Hepatocyte (in vitro differentiated cells): ENCODE results near the gene EOLA2. TPM values are rescaled to one million over a fixed set of nuclear protein-coding genes. Genes with fewer than 3 reads are reported as not detected.
"Not testable (repeated sequence)": the region's sequence is repeated elsewhere in the genome, so short reads cannot be mapped to it uniquely, and the experiment has no call there.

ENCODE experiments used
- DNase-seq: peaks from one replicate; pipeline ENCODE4 v3.0.0-alpha.2; 2016; ENCODE audit warnings: low spot score
- H2AFZ ChIP-seq: fragments of 200-600 bp; sonication (generic); 2 replicates; pipeline ENCODE4 v1.6.0; 2016; ENCODE audit warnings: antibody characterized with exemption, mild to moderate bottlenecking
- H3K27ac ChIP-seq: fragments of 200-600 bp; sonication (generic); 2 replicates; pipeline ENCODE4 v1.5.1; 2016; ENCODE audit warnings: mild to moderate bottlenecking
- H3K27me3 ChIP-seq: fragments of 200-600 bp; sonication (generic); 2 replicates; pipeline ENCODE4 v1.6.1; 2016
- H3K36me3 ChIP-seq: fragments of 200-600 bp; sonication (generic); replicated peaks from 2 replicates; pipeline ENCODE4 v1.5.1; 2016; ENCODE audit warnings: low read depth; ENCODE audit not compliant: insufficient read depth
- H3K4me1 ChIP-seq: fragments of 200-600 bp; sonication (generic); 2 replicates; pipeline ENCODE4 v1.5.1; 2016; ENCODE audit warnings: mild to moderate bottlenecking, moderate library complexity; ENCODE audit not compliant: insufficient read depth
- H3K4me2 ChIP-seq: fragments of 200-600 bp; sonication (generic); 2 replicates; pipeline ENCODE4 v1.6.0; 2016
- H3K4me3 ChIP-seq: fragments of 200-600 bp; sonication (generic); 2 replicates; pipeline ENCODE4 v1.5.1; 2016; ENCODE audit warnings: mild to moderate bottlenecking
- H3K79me2 ChIP-seq: fragments of 200-600 bp; sonication (generic); 2 replicates; pipeline ENCODE4 v1.6.0; 2017; ENCODE audit warnings: mild to moderate bottlenecking
- H3K9me2 ChIP-seq: fragments of 200-600 bp; sonication (generic); replicated peaks from 2 replicates; pipeline ENCODE4 v1.6.0; 2017; ENCODE audit warnings: mild to moderate bottlenecking; ENCODE audit not compliant: insufficient read depth
- H3K9me3 ChIP-seq: fragments of 200-600 bp; sonication (generic); 2 replicates; pipeline ENCODE4 v1.5.1; 2016; ENCODE audit warnings: low read depth, mild to moderate bottlenecking
- H4K20me1 ChIP-seq: fragments of 200-600 bp; sonication (generic); 2 replicates; pipeline ENCODE4 v1.6.0; 2016; ENCODE audit warnings: mild to moderate bottlenecking; ENCODE audit not compliant: insufficient read depth, poor library complexity, severe bottlenecking
- CTCF ChIP-seq: fragments of 200-600 bp; sonication (generic); IDR thresholded peaks from 2 replicates; pipeline ENCODE4 v1.5.1; 2016; ENCODE audit warnings: antibody characterized with exemption, mild to moderate bottlenecking; ENCODE audit not compliant: poor library complexity
- EZH2 ChIP-seq: fragments of 200-600 bp; sonication (generic); IDR thresholded peaks from 2 replicates; pipeline ENCODE4 v1.6.1; 2016; ENCODE audit warnings: antibody characterized with exemption, mild to moderate bottlenecking, borderline replicate concordance
- EZH2phosphoT487 ChIP-seq: fragments of 200-600 bp; sonication (generic); IDR thresholded peaks from one replicate; pipeline ENCODE4 v1.6.1; 2018; ENCODE audit warnings: antibody characterized with exemption, mild to moderate bottlenecking, low read depth, moderate library complexity; ENCODE audit not compliant: unreplicated experiment, severe bottlenecking
- WGBS: methylation state at CpG from one replicate; pipeline ENCODE4 v1.1.6; 2016; ENCODE audit warnings: low lambda C conversion rate; ENCODE audit errors: missing lambda C conversion rate; 5-methylcytosine and 5-hydroxymethylcytosine counted together
- polyA plus RNA-seq: library from polyadenylated mRNA; unstranded; fragments of >200 nt; fragmentation: Nextera tagmentation; extraction: Ambion mirVana; gene quantifications from 2 replicates; pipeline ENCODE4 v1.2.1, GENCODE V29; 2016
- total RNA-seq: library from RNA; depleted of rRNA; stranded (reverse); fragments of >200 nt; gene quantifications from 2 replicates; pipeline ENCODE4 v1.2.3, GENCODE V29; 2014

EOLA2 gene
- total and polyA plus RNA-seq, 2 experiments from 2014 or later: 15.9 to 40.3 TPM

- H3K4me3 ChIP-seq, H2AFZ ChIP-seq, H3K4me2 ChIP-seq, DNase-seq, H3K9me3 ChIP-seq, H3K9me2 ChIP-seq, H3K79me2 ChIP-seq, H3K36me3 ChIP-seq, H4K20me1 ChIP-seq, H3K27ac ChIP-seq, H3K27me3 ChIP-seq, H3K4me1 ChIP-seq: not testable (repeated sequence)
- WGBS: 78% methylated on average over 11 of the region's 11 CpGs
Measured at GRCh38 chrX:149945087-149945670, 6.9 kb upstream of the EOLA2 start.

GRCh38 chrX:149940674-149941024, 2.4 kb upstream of the EOLA2 start:
- H3K9me2 ChIP-seq, DNase-seq, H3K9me3 ChIP-seq, H3K4me3 ChIP-seq, H3K4me1 ChIP-seq, H4K20me1 ChIP-seq, H2AFZ ChIP-seq, H3K36me3 ChIP-seq, H3K79me2 ChIP-seq, H3K27ac ChIP-seq, H3K27me3 ChIP-seq: not testable (repeated sequence)
- peak overlapping the region; percentile 73 for H3K4me2 ChIP-seq
- 42% methylated on average over 9 of the region's 11 CpGs for WGBS
- TF ChIP-seq CTCF: peak; percentile 40

GRCh38 chrX:149939905-149940673, 1.8 kb upstream of the EOLA2 start:
- H3K27me3 ChIP-seq: no peaks in the 10 kb centered on the region
- H3K4me1 ChIP-seq: no peaks in the 10 kb centered on the region
- no peak overlapping the region for H2AFZ ChIP-seq
- H3K27ac ChIP-seq: peak overlapping the region; percentile 99
- H3K9me3 ChIP-seq: no peaks in the 10 kb centered on the region
- peak overlapping the region; percentile 41 for H3K4me3 ChIP-seq
- peaks cover 7% of the 10 kb centered on the region for H3K79me2 ChIP-seq
- no peaks in the 10 kb centered on the region for H3K9me2 ChIP-seq
- no peaks in the 10 kb centered on the region for H3K36me3 ChIP-seq
- peak; percentile 94 for DNase-seq
- H4K20me1 ChIP-seq: no peaks in the 10 kb centered on the region
- TF ChIP-seq CTCF (no peak), EZH2 (no peak)
- peak overlapping the region; percentile 65 for H3K4me2 ChIP-seq
- WGBS: 51% methylated on average over 15 of the region's 27 CpGs

GRCh38 chrX:149939655-149939904, 1.3 kb upstream of the EOLA2 start:
- TF ChIP-seq EZH2phosphoT487 (no peak), EZH2 (no peak), CTCF (no peak)
- H3K9me3 ChIP-seq: no peaks in the 10 kb centered on the region
- WGBS: 60% methylated on average over 1 of the region's 17 CpGs
- H3K9me2 ChIP-seq: no peaks in the 10 kb centered on the region
- no peak for DNase-seq
- H3K79me2 ChIP-seq: peaks cover 7% of the 10 kb centered on the region
- peak overlapping the region; percentile 65 for H3K4me2 ChIP-seq
- H4K20me1 ChIP-seq: no peaks in the 10 kb centered on the region
- no peaks in the 10 kb centered on the region for H3K27me3 ChIP-seq
- peak overlapping the region; percentile 99 for H3K27ac ChIP-seq
- H3K4me3 ChIP-seq: peak overlapping the region; percentile 41
- H3K36me3 ChIP-seq: no peaks in the 10 kb centered on the region
- no peaks in the 10 kb centered on the region for H3K4me1 ChIP-seq
- no peak overlapping the region for H2AFZ ChIP-seq
